BLaER1 treated with 17β-estradiol and CSF1 and Interleukin-3, amounts not matched to agents 10 nM and 100 nM (cell line): ENCODE measurements around the gene RCC1.

Experiments
- H3K27ac ChIP-seq, 11 experiments: shearing (Covaris generic); formaldehyde crosslinking; 2 replicates each; pipeline ENCODE4 v1.8.1; 2022
- H3K27me3 ChIP-seq, 11 experiments: shearing (Covaris generic); formaldehyde crosslinking; 2 replicates each; pipeline ENCODE4 v1.8.1; 2022
- H3K36me3 ChIP-seq, 11 experiments: shearing (Covaris generic); formaldehyde crosslinking; 2 replicates each; pipeline ENCODE4 v1.8.1; 2022
- H3K4me1 ChIP-seq, 10 experiments: shearing (Covaris generic); formaldehyde crosslinking; 2 replicates each; pipeline ENCODE4 v1.8.1; 2022
- H3K4me2 ChIP-seq, 11 experiments: shearing (Covaris generic); formaldehyde crosslinking; 2 replicates each; pipeline ENCODE4 v1.8.1; 2022
- H3K4me3 ChIP-seq, 10 experiments: shearing (Covaris generic); formaldehyde crosslinking; 2 replicates each; pipeline ENCODE4 v1.8.1; 2022
- H3K9ac ChIP-seq, 11 experiments: shearing (Covaris generic); formaldehyde crosslinking; 2 replicates each; pipeline ENCODE4 v1.8.1; 2022
- H3K9me3 ChIP-seq, 11 experiments: shearing (Covaris generic); formaldehyde crosslinking; replicated peaks in 1 of 11; 2 replicates each; pipeline ENCODE4 v1.8.1; 2022
- H4K20me1 ChIP-seq, 11 experiments: shearing (Covaris generic); formaldehyde crosslinking; 2 replicates each; pipeline ENCODE4 v1.8.1; 2022
- Cebpa-rat ChIP-seq, 11 experiments: shearing (Covaris generic); IDR thresholded peaks; 2 replicates each; pipeline ENCODE4 v1.8.1; 2022

The RCC1 gene

GRCh38 chr1:28482138-28482537, 23.7 kb upstream of the RCC1 start:
- no peaks in the 10 kb centered on the region for H3K9me3 ChIP-seq
- no peak overlapping the region for H3K4me3 ChIP-seq
- peaks cover 65 to 100% (median 97%) of the 10 kb centered on the region in 11 experiments for H3K36me3 ChIP-seq
- no peaks in the 10 kb centered on the region for H3K27me3 ChIP-seq
- no peak overlapping the region for H3K27ac ChIP-seq
- H4K20me1 ChIP-seq: peaks cover 0 to 4% (median 0%) of the 10 kb centered on the region in 11 experiments; a peak in 1 of 22 replicates
- H3K4me2 ChIP-seq: no peak overlapping the region
- H3K9ac ChIP-seq: no peak overlapping the region
- peaks cover 0 to 8% (median 0%) of the 10 kb centered on the region in 10 experiments; a peak in 6 of 20 replicates for H3K4me1 ChIP-seq
- no peak for TF ChIP-seq Cebpa-rat (IDR thresholded peaks at IDR 0.05)

DNA sequence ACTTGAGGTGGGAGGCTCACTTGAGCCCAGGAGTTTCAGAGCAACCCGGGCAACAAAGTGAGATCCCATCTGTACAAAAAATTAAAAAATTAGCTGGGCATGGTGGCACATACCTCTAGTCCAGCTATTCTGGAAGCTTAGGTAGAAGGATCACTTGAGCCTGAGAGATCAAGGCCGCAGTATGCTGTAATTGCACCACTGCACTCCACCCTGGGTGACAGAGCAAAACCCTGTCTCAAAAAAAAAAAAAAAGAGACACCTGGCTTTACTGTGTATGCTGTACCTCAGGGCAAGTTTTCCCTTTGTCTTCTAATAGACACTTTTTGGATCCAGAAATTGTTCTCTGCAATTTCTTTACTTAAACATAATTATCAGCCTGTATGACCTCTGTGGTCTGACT, 23.1 kb upstream of the RCC1 start:
- Histone ChIP-seq H3K27ac (no peak overlapping the region), H3K27me3 (no peaks in the 10 kb centered on the region), H3K4me1 (peaks cover 0 to 8% (median 0%) of the 10 kb centered on the region in 10 experiments; a peak in 6 of 20 replicates), H4K20me1 (peaks cover 0 to 4% (median 0%) of the 10 kb centered on the region in 11 experiments; a peak in 1 of 22 replicates), H3K9ac (no peak overlapping the region), H3K36me3 (peaks cover 60 to 100% (median 97%) of the 10 kb centered on the region in 11 experiments), H3K9me3 (no peaks in the 10 kb centered on the region), H3K4me2 (no peak overlapping the region), H3K4me3 (no peak overlapping the region)
- TF ChIP-seq Cebpa-rat (IDR thresholded peaks at IDR 0.05): no peak

GRCh38 chr1:28494737-28495136, 11.1 kb upstream of the RCC1 start:
- peak overlapping the region in 3 of 11 experiments; percentile 7 to 29 (median 16); a peak in 2 of 22 replicates for H3K9ac ChIP-seq
- H4K20me1 ChIP-seq: no peaks in the 10 kb centered on the region
- H3K27ac ChIP-seq: peak overlapping the region in 9 of 11 experiments; percentile 5 to 59 (median 54); a peak in 15 of 22 replicates
- peak overlapping the region in 7 of 11 experiments; percentile 24 to 52 (median 32); a peak in 13 of 22 replicates for H3K4me2 ChIP-seq
- peak in 2 of 11 experiments; percentile 18 to 50; a peak in 3 of 22 replicates for TF ChIP-seq Cebpa-rat (IDR thresholded peaks at IDR 0.05)
- no peak overlapping the region for H3K4me3 ChIP-seq
- H3K4me1 ChIP-seq: peaks cover 17 to 57% (median 41%) of the 10 kb centered on the region in 10 experiments
- peaks cover 67 to 85% (median 79%) of the 10 kb centered on the region in 11 experiments for H3K36me3 ChIP-seq
- no peaks in the 10 kb centered on the region for H3K27me3 ChIP-seq
- no peaks in the 10 kb centered on the region for H3K9me3 ChIP-seq

DNA sequence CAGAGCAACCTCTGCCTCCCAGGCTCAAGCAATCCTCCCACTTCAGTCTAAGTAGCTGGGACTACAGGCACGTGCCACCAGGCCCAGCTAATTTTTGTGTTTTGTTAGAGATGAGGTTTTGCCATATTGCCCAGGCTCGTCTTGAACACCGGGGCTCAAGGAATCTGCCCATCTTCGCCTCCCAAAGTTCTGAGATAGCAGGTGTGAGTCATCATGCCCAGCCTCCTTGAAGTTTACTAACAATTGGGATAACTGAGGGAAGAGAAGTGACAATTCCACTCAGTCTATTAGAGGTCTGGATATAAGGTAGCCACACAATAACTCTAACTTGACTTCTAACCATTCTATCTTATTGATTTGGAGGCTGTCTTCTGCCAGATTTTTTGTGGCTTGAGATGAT, 6.3 kb upstream of the RCC1 start:
- Histone ChIP-seq H3K27me3 (no peaks in the 10 kb centered on the region), H4K20me1 (no peaks in the 10 kb centered on the region), H3K27ac (peak overlapping the region in 9 of 11 experiments; percentile 27 to 85 (median 79); a peak in 16 of 22 replicates), H3K4me1 (peaks cover 18 to 72% (median 55%) of the 10 kb centered on the region in 10 experiments), H3K4me3 (0 out of 20 replicates have a peak overlapping the region, but pooled peaks of 1 of the 10 experiments have one; percentile 0), H3K9ac (peak overlapping the region in 8 of 11 experiments; percentile 34 to 70 (median 60); a peak in 14 of 22 replicates), H3K9me3 (no peaks in the 10 kb centered on the region), H3K36me3 (peaks cover 19 to 43% (median 34%) of the 10 kb centered on the region in 11 experiments), H3K4me2 (peak overlapping the region in 9 of 11 experiments; percentile 31 to 76 (median 68); a peak in 18 of 22 replicates)
- TF ChIP-seq Cebpa-rat (IDR thresholded peaks at IDR 0.05): no peak

DNA sequence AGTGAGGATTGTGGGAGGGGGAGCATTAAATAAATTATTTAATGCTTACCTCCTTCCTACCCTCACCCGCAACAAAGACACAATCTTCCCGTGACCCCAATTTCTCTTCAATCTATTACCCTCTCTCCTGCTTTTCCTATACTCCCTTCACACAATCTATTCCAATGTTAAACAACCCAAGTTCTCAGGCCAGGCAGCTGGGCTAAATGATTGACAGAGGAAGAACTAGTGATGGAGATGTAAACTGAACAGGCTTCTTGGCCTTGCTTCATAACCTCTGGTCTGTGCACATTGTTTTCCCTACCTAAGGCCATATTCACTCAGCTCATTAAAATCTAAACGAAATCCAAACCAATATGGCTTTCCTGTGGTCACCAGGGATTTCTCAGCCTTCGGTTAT, 3.9 kb upstream of the RCC1 start:
- TF ChIP-seq Cebpa-rat (IDR thresholded peaks at IDR 0.05): no peak
- peaks cover 0 to 5% (median 0%) of the 10 kb centered on the region in 11 experiments; a peak in 9 of 22 replicates for H3K9me3 ChIP-seq
- peak overlapping the region in 3 of 11 experiments; percentile 2 to 52 (median 14); a peak in 3 of 22 replicates for H3K27ac ChIP-seq
- no peak overlapping the region for H3K4me2 ChIP-seq
- H4K20me1 ChIP-seq: peaks cover 0 to 10% (median 0%) of the 10 kb centered on the region in 11 experiments; a peak in 6 of 22 replicates
- peaks cover 13 to 28% (median 18%) of the 10 kb centered on the region in 11 experiments for H3K36me3 ChIP-seq
- H3K27me3 ChIP-seq: no peaks in the 10 kb centered on the region
- no peak overlapping the region for H3K4me3 ChIP-seq
- H3K9ac ChIP-seq: 0 out of 22 replicates have a peak overlapping the region, but pooled peaks of 1 of the 11 experiments have one; percentile 38
- peaks cover 23 to 59% (median 51%) of the 10 kb centered on the region in 10 experiments for H3K4me1 ChIP-seq

- Histone ChIP-seq H3K4me2 (no peak overlapping the region), H4K20me1 (peaks cover 0 to 22% (median 11%) of the 10 kb centered on the region in 11 experiments; a peak in 17 of 22 replicates), H3K4me3 (no peak overlapping the region), H3K9me3 (peaks cover 0 to 11% (median 0%) of the 10 kb centered on the region in 11 experiments; a peak in 9 of 22 replicates), H3K4me1 (peaks cover 23 to 47% (median 39%) of the 10 kb centered on the region in 10 experiments), H3K27me3 (no peaks in the 10 kb centered on the region), H3K27ac (peak overlapping the region in 1 of 11 experiments; percentile 52; a peak in 1 of 22 replicates), H3K9ac (no peak overlapping the region), H3K36me3 (peaks cover 16 to 30% (median 21%) of the 10 kb centered on the region in 11 experiments)
- TF ChIP-seq Cebpa-rat (IDR thresholded peaks at IDR 0.05): no peak
These were observed 2.7 kb upstream of the RCC1 start for GRCh38 chr1:28503117-28503516.

DNA sequence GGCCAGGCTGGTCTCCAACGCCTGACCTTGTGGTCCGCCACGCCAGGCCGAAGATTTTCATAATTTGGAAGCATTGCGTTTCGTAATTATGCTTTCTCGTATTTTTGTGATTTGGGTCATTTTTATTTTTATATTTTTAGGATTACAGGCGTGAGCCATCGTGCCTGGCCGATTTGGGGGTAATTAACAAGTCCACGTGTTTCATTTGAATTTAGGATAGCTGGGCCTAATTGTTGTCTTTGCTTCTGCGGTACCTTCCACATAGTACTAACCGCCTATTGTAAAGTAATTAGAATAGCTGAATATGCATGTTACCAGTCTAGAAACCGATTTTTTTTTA, 1.0 kb downstream of the RCC1 start:
- H3K4me2 ChIP-seq: peak overlapping the region; percentile 88 to 99 (median 95)

GRCh38 chr1:28507247-28507645, 1.4 kb downstream of the RCC1 start:
- no peak for TF ChIP-seq Cebpa-rat (IDR thresholded peaks at IDR 0.05)
- peak overlapping the region; percentile 90 to 100 (median 98) for H3K9ac ChIP-seq
- H4K20me1 ChIP-seq: peaks cover 37 to 63% (median 52%) of the 10 kb centered on the region in 11 experiments
- H3K27me3 ChIP-seq: no peaks in the 10 kb centered on the region
- H3K4me3 ChIP-seq: peak overlapping the region; percentile 86 to 99 (median 91)
- peak overlapping the region; percentile 88 to 99 (median 95) for H3K4me2 ChIP-seq
- peak overlapping the region; percentile 86 to 100 (median 98) for H3K27ac ChIP-seq
- peaks cover 55 to 62% (median 61%) of the 10 kb centered on the region in 11 experiments for H3K36me3 ChIP-seq
- peaks cover 0 to 23% (median 0%) of the 10 kb centered on the region in 11 experiments; a peak in 9 of 22 replicates for H3K9me3 ChIP-seq
- peaks cover 18 to 50% (median 39%) of the 10 kb centered on the region in 10 experiments for H3K4me1 ChIP-seq

More for the DNA sequence above, 1.0 kb downstream of the RCC1 start:
- no peak for TF ChIP-seq Cebpa-rat (IDR thresholded peaks at IDR 0.05)
- Histone ChIP-seq H3K27ac (peak overlapping the region; percentile 86 to 100 (median 98)), H3K36me3 (peaks cover 52 to 59% (median 57%) of the 10 kb centered on the region in 11 experiments), H3K9ac (peak overlapping the region; percentile 90 to 100 (median 98)), H3K9me3 (peaks cover 0 to 23% (median 0%) of the 10 kb centered on the region in 11 experiments; a peak in 9 of 22 replicates), H4K20me1 (peaks cover 33 to 59% (median 48%) of the 10 kb centered on the region in 11 experiments), H3K4me1 (peaks cover 18 to 46% (median 38%) of the 10 kb centered on the region in 10 experiments), H3K27me3 (no peaks in the 10 kb centered on the region), H3K4me3 (peak overlapping the region; percentile 86 to 99 (median 91))
